DND-41 (cell line): ENCODE data around the gene NFASC.

ENCODE experiments used
- EZH2 ChIP-seq: IDR thresholded peaks from 3 replicates; pipeline ENCODE4 v1.6.1; 2012; ENCODE audit warnings: borderline replicate concordance, low read depth, mild to moderate bottlenecking, moderate library complexity, low read length, inconsistent platforms; ENCODE audit not compliant: severe bottlenecking
- TF ChIP-seq, protein P1 (sequence below): IDR thresholded peaks from 2 replicates; pipeline ENCODE4 v1.5.1; 2012; ENCODE audit warnings: borderline replicate concordance, low read length, moderate library complexity, mild to moderate bottlenecking; ENCODE audit not compliant: poor library complexity, severe bottlenecking; ENCODE audit errors: extremely low read depth

GRCh38 chr1:204983136-204983535, 112.5 kb downstream of the NFASC start:
- TF ChIP-seq EZH2, result no peak
- TF ChIP-seq, protein P1, sequence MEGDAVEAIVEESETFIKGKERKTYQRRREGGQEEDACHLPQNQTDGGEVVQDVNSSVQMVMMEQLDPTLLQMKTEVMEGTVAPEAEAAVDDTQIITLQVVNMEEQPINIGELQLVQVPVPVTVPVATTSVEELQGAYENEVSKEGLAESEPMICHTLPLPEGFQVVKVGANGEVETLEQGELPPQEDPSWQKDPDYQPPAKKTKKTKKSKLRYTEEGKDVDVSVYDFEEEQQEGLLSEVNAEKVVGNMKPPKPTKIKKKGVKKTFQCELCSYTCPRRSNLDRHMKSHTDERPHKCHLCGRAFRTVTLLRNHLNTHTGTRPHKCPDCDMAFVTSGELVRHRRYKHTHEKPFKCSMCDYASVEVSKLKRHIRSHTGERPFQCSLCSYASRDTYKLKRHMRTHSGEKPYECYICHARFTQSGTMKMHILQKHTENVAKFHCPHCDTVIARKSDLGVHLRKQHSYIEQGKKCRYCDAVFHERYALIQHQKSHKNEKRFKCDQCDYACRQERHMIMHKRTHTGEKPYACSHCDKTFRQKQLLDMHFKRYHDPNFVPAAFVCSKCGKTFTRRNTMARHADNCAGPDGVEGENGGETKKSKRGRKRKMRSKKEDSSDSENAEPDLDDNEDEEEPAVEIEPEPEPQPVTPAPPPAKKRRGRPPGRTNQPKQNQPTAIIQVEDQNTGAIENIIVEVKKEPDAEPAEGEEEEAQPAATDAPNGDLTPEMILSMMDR, result no peak
